Measurements from ENCODE around the gene SMU1.

- TF ChIP-seq POLR2AphosphoS5 (IDR thresholded peaks at IDR 0.05; ENCODE audit: low read depth, low read length) (no peak), TCF7L2 (IDR thresholded peaks at IDR 0.05; ENCODE audit: low read depth, low read length) (no peak), REST (IDR thresholded peaks at IDR 0.05; ENCODE audit: insufficient read depth in 1 of 2, low read depth in 2 of 2, low read length in 1 of 2) (no peak), SIN3A (IDR thresholded peaks at IDR 0.05; ENCODE audit: borderline replicate concordance, insufficient read depth, low read depth, low read length) (no peak)
- TF ChIP-seq, protein P1, sequence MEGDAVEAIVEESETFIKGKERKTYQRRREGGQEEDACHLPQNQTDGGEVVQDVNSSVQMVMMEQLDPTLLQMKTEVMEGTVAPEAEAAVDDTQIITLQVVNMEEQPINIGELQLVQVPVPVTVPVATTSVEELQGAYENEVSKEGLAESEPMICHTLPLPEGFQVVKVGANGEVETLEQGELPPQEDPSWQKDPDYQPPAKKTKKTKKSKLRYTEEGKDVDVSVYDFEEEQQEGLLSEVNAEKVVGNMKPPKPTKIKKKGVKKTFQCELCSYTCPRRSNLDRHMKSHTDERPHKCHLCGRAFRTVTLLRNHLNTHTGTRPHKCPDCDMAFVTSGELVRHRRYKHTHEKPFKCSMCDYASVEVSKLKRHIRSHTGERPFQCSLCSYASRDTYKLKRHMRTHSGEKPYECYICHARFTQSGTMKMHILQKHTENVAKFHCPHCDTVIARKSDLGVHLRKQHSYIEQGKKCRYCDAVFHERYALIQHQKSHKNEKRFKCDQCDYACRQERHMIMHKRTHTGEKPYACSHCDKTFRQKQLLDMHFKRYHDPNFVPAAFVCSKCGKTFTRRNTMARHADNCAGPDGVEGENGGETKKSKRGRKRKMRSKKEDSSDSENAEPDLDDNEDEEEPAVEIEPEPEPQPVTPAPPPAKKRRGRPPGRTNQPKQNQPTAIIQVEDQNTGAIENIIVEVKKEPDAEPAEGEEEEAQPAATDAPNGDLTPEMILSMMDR (IDR thresholded peaks at IDR 0.05), result no peak
These were observed 31.3 kb upstream of the SMU1 start for GRCh38 chr9:33107762-33108161.

Measured in Panc1 (cell line).